Liver (tissue), 9 donors: ENCODE results near the gene NOVA2. TPM values are rescaled to one million over a fixed set of nuclear protein-coding genes. Genes with fewer than 3 reads are reported as not detected.

Source experiments
- DNase-seq: peaks from one replicate; pipeline ENCODE4 v3.0.0-alpha.2; 2017; ENCODE audit warnings: low spot score
- H3K27ac ChIP-seq, 2 donors: one replicate each; pipeline ENCODE4 v1.7.0; 2013; ENCODE audit warnings: inconsistent platforms in 2 of 2, low read length in 2 of 2, control low read depth in 1 of 2, low read depth in 1 of 2, mild to moderate bottlenecking in 1 of 2
- H3K27me3 ChIP-seq, 4 donors: one replicate each; pipeline versions ENCODE4 v1.6.1 to v1.7.0; 2013; ENCODE audit warnings: low read length in 3 of 4, inconsistent platforms in 1 of 4, mild to moderate bottlenecking in 1 of 4, moderate library complexity in 1 of 4; ENCODE audit not compliant: control insufficient read depth in 4 of 4, insufficient read depth in 4 of 4
- H3K36me3 ChIP-seq, 4 donors: one replicate each; pipeline versions ENCODE4 v1.6.1 to v1.7.0; 2013; ENCODE audit warnings: low read length in 3 of 4, mild to moderate bottlenecking in 3 of 4, low read depth in 1 of 4, moderate library complexity in 1 of 4; ENCODE audit not compliant: control insufficient read depth in 4 of 4, insufficient read depth in 3 of 4
- H3K4me1 ChIP-seq, 4 donors: one replicate each; pipeline versions ENCODE4 v1.6.1 to v1.7.0; 2013; ENCODE audit warnings: low read length in 3 of 4, mild to moderate bottlenecking in 3 of 4, moderate library complexity in 1 of 4; ENCODE audit not compliant: control insufficient read depth in 4 of 4, insufficient read depth in 4 of 4
- H3K4me3 ChIP-seq, 3 donors: one replicate each; pipeline versions ENCODE4 v1.6.1 to v1.7.0; 2013; ENCODE audit warnings: low read length in 3 of 3, control low read depth in 1 of 3, low read depth in 1 of 3, mild to moderate bottlenecking in 1 of 3
- H3K9ac ChIP-seq, 2 donors: one replicate each; pipeline ENCODE4 v1.7.0; 2013; ENCODE audit warnings: low read length in 2 of 2, mild to moderate bottlenecking in 2 of 2, moderate library complexity in 2 of 2, control low read depth in 1 of 2, low read depth in 1 of 2
- H3K9me3 ChIP-seq, 4 donors: one replicate each; pipeline versions ENCODE4 v1.6.1 to v1.7.0; 2013; ENCODE audit warnings: low read length in 3 of 4; ENCODE audit not compliant: control insufficient read depth in 4 of 4
- ATF3 ChIP-seq: IDR thresholded peaks from 2 replicates; pipeline ENCODE4 v1.6.1; 2016; ENCODE audit warnings: antibody characterized with exemption
- EGR1 ChIP-seq, 2 donors: IDR thresholded peaks; 2 replicates each; pipeline ENCODE4 v1.6.1; 2016 to 2018; ENCODE audit warnings: antibody characterized with exemption in 2 of 2, low read depth in 2 of 2
- FOXA1 ChIP-seq: IDR thresholded peaks from 2 replicates; pipeline ENCODE4 v1.6.1; 2016; ENCODE audit warnings: antibody characterized with exemption
- FOXA2 ChIP-seq: IDR thresholded peaks from 2 replicates; pipeline ENCODE4 v1.6.1; 2016; ENCODE audit warnings: antibody characterized with exemption
- GABPA ChIP-seq, 2 donors: IDR thresholded peaks in 1 of 2; conservative IDR thresholded peaks in 1 of 2; 2 replicates each; pipeline ENCODE4 v1.6.1; 2016; ENCODE audit warnings: antibody characterized with exemption in 2 of 2, mild to moderate bottlenecking in 1 of 2, moderate library complexity in 1 of 2
- HNF4A ChIP-seq, 2 donors: conservative IDR thresholded peaks; 2 replicates each; pipeline ENCODE4 v1.6.1; 2016; ENCODE audit warnings: antibody characterized with exemption in 2 of 2, mild to moderate bottlenecking in 2 of 2
- HNF4G ChIP-seq: IDR thresholded peaks from 2 replicates; pipeline ENCODE4 v1.6.1; 2016; ENCODE audit warnings: antibody characterized with exemption
- JUND ChIP-seq, 2 donors: IDR thresholded peaks; 2 replicates each; pipeline ENCODE4 v1.6.1; 2016; ENCODE audit warnings: antibody characterized with exemption in 2 of 2
- NR2F2 ChIP-seq: IDR thresholded peaks from 2 replicates; pipeline ENCODE4 v1.6.1; 2016; ENCODE audit warnings: antibody characterized with exemption
- RAD21 ChIP-seq, 2 donors: IDR thresholded peaks; 2 replicates each; pipeline ENCODE4 v1.6.1; 2016; ENCODE audit warnings: antibody characterized with exemption in 2 of 2, mild to moderate bottlenecking in 2 of 2
- RXRA ChIP-seq, 2 donors: IDR thresholded peaks; 2 replicates each; pipeline ENCODE4 v1.6.1; 2017 to 2018; ENCODE audit warnings: antibody characterized with exemption in 2 of 2, mild to moderate bottlenecking in 1 of 2
- SP1 ChIP-seq: IDR thresholded peaks from 2 replicates; pipeline ENCODE4 v1.6.1; 2018; ENCODE audit warnings: antibody characterized with exemption, mild to moderate bottlenecking
- TAF1 ChIP-seq: conservative IDR thresholded peaks from 2 replicates; pipeline ENCODE4 v1.6.1; 2016; ENCODE audit warnings: antibody characterized with exemption, mild to moderate bottlenecking
- YY1 ChIP-seq: IDR thresholded peaks from 2 replicates; pipeline ENCODE4 v1.6.1; 2016; ENCODE audit warnings: antibody characterized with exemption, mild to moderate bottlenecking
- ZBTB33 ChIP-seq: IDR thresholded peaks from 2 replicates; pipeline ENCODE4 v1.6.1; 2016; ENCODE audit warnings: antibody characterized with exemption
- WGBS: extraction: QIAGEN DNeasy Blood & Tissue Kit; methylation state at CpG from one replicate; pipeline ENCODE4 v1.1.7; 2013; 5-methylcytosine and 5-hydroxymethylcytosine counted together
- polyA plus RNA-seq, 2 donors: library from polyadenylated mRNA; stranded (reverse) in 1 of 2; unstranded in 1 of 2; fragments of 200-250 nt in 1 of 2; fragments of >200 nt in 1 of 2; fragmentation: Nextera tagmentation in 1 of 2; extraction: Ambion mirVana in 1 of 2; gene quantifications; one replicate each; pipeline versions ENCODE4 v1.2.1 to v1.2.3, GENCODE V29; 2013 to 2015
- total RNA-seq, 2 donors: library from RNA; depleted of rRNA; stranded (reverse); fragments of >200 nt; gene quantifications; one replicate each; pipeline ENCODE4 v1.2.3, GENCODE V29; 2014
- TF ChIP-seq, protein P1 (sequence below): fragments of 150-350 bp; IDR thresholded peaks from 2 replicates; pipeline ENCODE4 v1.5.1; 2017; ENCODE audit warnings: improper control_type of control experiment, low read depth, low read length; ENCODE audit not compliant: missing input control
- TF ChIP-seq, protein P2 (sequence below): IDR thresholded peaks from 2 replicates; pipeline ENCODE4 v1.6.1; 2016; ENCODE audit warnings: antibody characterized with exemption, mild to moderate bottlenecking
- TF ChIP-seq, protein P3 (sequence below): IDR thresholded peaks from 2 replicates; pipeline ENCODE4 v1.6.1; 2016; ENCODE audit warnings: antibody characterized with exemption
- donor health status: healthy.
- donor health status: healthy.
- donor health status: healthy.
- donor health status: healthy.
- donor health status: healthy.

The NOVA2 gene
- total and polyA plus RNA-seq, 4 donors: 0.31 to 1.6 (median 0.42) TPM

DNA sequence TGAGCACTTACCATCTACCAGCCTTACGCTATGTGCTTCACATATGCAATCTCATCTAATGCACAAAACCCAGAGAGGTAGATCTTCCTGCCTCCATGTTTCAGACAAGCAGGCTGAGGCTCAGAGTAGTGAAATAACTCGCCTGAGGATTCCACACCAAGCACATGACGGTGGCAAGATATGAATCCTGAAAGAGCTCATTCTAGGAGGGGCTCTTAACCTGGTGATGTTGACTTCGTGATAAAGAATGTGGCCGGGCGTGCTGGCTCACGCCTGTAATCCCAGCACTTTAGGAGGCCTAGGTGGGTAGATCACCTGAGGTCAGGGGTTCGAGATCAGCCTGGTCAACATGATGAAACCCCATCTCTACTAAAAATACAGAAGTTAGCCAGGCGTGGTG, 5.0 kb downstream of the NOVA2 start (continued):
- TF ChIP-seq, protein P1, sequence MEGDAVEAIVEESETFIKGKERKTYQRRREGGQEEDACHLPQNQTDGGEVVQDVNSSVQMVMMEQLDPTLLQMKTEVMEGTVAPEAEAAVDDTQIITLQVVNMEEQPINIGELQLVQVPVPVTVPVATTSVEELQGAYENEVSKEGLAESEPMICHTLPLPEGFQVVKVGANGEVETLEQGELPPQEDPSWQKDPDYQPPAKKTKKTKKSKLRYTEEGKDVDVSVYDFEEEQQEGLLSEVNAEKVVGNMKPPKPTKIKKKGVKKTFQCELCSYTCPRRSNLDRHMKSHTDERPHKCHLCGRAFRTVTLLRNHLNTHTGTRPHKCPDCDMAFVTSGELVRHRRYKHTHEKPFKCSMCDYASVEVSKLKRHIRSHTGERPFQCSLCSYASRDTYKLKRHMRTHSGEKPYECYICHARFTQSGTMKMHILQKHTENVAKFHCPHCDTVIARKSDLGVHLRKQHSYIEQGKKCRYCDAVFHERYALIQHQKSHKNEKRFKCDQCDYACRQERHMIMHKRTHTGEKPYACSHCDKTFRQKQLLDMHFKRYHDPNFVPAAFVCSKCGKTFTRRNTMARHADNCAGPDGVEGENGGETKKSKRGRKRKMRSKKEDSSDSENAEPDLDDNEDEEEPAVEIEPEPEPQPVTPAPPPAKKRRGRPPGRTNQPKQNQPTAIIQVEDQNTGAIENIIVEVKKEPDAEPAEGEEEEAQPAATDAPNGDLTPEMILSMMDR: no peak

DNA sequence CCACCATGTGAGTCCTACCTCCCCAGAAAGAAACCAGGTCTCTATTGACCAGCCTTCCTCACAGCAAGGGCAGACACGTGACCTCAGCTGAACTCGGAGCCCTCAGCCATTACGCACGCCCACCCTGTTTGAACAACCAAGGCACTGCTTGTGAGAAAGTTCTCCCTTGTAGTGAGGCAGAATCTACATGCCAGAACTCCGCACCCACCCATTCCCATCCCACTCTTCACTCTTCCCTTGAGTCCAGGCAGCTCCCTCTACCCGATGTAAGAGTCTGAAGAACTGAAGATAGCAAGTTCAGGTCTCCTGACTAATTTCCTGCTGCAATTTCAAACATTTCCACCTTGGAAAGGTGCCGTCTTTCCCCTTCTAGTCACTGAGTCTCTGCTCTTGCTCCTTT, 6.4 kb downstream of the NOVA2 start:
- no peak for DNase-seq
- Histone ChIP-seq H3K9me3 (no peaks in the 10 kb centered on the region), H3K27ac (no peak overlapping the region), H3K9ac (no peak overlapping the region), H3K4me1 (peaks cover 0 to 2% (median 0%) of the 10 kb centered on the region in 4 donors), H3K4me3 (no peak overlapping the region), H3K27me3 (peaks cover 0 to 12% (median 1%) of the 10 kb centered on the region in 4 donors), H3K36me3 (no peaks in the 10 kb centered on the region)
- TF ChIP-seq ZBTB33 (no peak), RXRA (IDR thresholded peaks at IDR 0.05) (no peak), TAF1 (no peak), HNF4G (no peak), SP1 (no peak), NR2F2 (no peak), EGR1 (IDR thresholded peaks at IDR 0.05; ENCODE audit: low read depth in 2 of 2) (no peak), FOXA1 (no peak), ATF3 (no peak), FOXA2 (no peak), HNF4A (conservative IDR thresholded peaks at IDR 0.05) (no peak), GABPA (IDR thresholded peaks at IDR 0.05 in 1 of 2, conservative IDR thresholded peaks at IDR 0.05 in 1 of 2) (no peak), JUND (IDR thresholded peaks at IDR 0.05) (no peak), RAD21 (IDR thresholded peaks at IDR 0.05) (no peak), YY1 (no peak)
- TF ChIP-seq, protein P2, sequence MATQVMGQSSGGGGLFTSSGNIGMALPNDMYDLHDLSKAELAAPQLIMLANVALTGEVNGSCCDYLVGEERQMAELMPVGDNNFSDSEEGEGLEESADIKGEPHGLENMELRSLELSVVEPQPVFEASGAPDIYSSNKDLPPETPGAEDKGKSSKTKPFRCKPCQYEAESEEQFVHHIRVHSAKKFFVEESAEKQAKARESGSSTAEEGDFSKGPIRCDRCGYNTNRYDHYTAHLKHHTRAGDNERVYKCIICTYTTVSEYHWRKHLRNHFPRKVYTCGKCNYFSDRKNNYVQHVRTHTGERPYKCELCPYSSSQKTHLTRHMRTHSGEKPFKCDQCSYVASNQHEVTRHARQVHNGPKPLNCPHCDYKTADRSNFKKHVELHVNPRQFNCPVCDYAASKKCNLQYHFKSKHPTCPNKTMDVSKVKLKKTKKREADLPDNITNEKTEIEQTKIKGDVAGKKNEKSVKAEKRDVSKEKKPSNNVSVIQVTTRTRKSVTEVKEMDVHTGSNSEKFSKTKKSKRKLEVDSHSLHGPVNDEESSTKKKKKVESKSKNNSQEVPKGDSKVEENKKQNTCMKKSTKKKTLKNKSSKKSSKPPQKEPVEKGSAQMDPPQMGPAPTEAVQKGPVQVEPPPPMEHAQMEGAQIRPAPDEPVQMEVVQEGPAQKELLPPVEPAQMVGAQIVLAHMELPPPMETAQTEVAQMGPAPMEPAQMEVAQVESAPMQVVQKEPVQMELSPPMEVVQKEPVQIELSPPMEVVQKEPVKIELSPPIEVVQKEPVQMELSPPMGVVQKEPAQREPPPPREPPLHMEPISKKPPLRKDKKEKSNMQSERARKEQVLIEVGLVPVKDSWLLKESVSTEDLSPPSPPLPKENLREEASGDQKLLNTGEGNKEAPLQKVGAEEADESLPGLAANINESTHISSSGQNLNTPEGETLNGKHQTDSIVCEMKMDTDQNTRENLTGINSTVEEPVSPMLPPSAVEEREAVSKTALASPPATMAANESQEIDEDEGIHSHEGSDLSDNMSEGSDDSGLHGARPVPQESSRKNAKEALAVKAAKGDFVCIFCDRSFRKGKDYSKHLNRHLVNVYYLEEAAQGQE: no peak
- TF ChIP-seq, protein P1: no peak
- TF ChIP-seq, protein P3, sequence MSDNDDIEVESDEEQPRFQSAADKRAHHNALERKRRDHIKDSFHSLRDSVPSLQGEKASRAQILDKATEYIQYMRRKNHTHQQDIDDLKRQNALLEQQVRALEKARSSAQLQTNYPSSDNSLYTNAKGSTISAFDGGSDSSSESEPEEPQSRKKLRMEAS: no peak
- WGBS: 49% methylated on average over 7 of the region's 7 CpGs
